NCI-H2081 (cell line): ENCODE data around the gene CEP78.
A peak's percentile ranks its signal among the peaks of the same experiment; 100 is the strongest.

Experiments
- DNase-seq, 2 experiments: peaks; one replicate each; lab custom pipeline; 2025; lab: John Stamatoyannopoulos, UW

Gene CEP78

GRCh38 chr9:78309066-78309465, 73.2 kb downstream of the CEP78 start:
- DNase-seq = no peak

GRCh38 chr9:78311075-78311474, 75.2 kb downstream of the CEP78 start:
- no peak for DNase-seq

GRCh38 chr9:78311886-78312524, 76.1 kb downstream of the CEP78 start:
- peak in 1 of 2 experiments; percentile 11 for DNase-seq

- DNase-seq = no peak
These were observed 78.7 kb downstream of the CEP78 start for GRCh38 chr9:78314550-78314949.

- DNase-seq = no peak
These were observed 79.3 kb downstream of the CEP78 start for GRCh38 chr9:78314953-78315870.

- no peak for DNase-seq
These were observed 80.5 kb downstream of the CEP78 start for GRCh38 chr9:78316166-78316892.

- DNase-seq = no peak
These were observed 83.5 kb downstream of the CEP78 start for GRCh38 chr9:78319197-78320029.

GRCh38 chr9:78320030-78320693, 84.3 kb downstream of the CEP78 start:
- DNase-seq = no peak

- no peak for DNase-seq
These were observed 85.1 kb downstream of the CEP78 start for GRCh38 chr9:78320875-78321496.

- no peak for DNase-seq
These were observed 85.6 kb downstream of the CEP78 start for GRCh38 chr9:78321505-78321904.

GRCh38 chr9:78324068-78324650, 88.3 kb downstream of the CEP78 start:
- DNase-seq = no peak

GRCh38 chr9:78324682-78325081, 88.8 kb downstream of the CEP78 start:
- no peak for DNase-seq

- DNase-seq = peak; percentile 23 to 67
These were observed 89.5 kb downstream of the CEP78 start for GRCh38 chr9:78325343-78325742.

GRCh38 chr9:78325846-78326360, 90.0 kb downstream of the CEP78 start:
- no peak for DNase-seq

- no peak for DNase-seq
These were observed 90.7 kb downstream of the CEP78 start for GRCh38 chr9:78326564-78326963.
